GM18526 (cell line): Measurements from ENCODE around the gene DIP2C.

Experiments used
- POLR2A ChIP-seq: IDR thresholded peaks from 3 replicates; pipeline ENCODE4 v1.6.1; 2011; ENCODE audit not compliant: insufficient read length; ENCODE audit errors: extremely low read depth

DIP2C gene

DNA sequence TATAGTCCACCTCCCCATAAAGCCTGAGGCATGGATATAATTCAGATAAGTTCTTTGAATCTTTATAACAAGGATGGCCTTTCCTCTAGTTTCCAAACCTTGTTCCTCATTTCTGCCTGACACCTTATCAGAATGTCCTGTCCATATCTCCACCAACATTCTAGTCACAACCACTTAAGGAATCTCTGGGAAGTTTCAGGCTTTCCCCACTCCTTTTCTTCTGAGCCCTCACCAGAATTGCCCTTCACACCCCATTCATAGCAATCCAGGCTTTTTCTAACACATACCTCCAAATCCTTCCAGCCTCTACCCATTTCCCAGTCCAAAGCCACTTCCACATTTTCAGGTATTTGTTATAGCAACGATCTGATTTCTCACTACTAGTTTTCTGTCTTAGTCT lies 18.0 kb upstream of the DIP2C start:
- TF ChIP-seq POLR2A, result no peak

GRCh38 chr10:703118-703517 lies 13.7 kb upstream of the DIP2C start:
- no peak for TF ChIP-seq POLR2A

DNA sequence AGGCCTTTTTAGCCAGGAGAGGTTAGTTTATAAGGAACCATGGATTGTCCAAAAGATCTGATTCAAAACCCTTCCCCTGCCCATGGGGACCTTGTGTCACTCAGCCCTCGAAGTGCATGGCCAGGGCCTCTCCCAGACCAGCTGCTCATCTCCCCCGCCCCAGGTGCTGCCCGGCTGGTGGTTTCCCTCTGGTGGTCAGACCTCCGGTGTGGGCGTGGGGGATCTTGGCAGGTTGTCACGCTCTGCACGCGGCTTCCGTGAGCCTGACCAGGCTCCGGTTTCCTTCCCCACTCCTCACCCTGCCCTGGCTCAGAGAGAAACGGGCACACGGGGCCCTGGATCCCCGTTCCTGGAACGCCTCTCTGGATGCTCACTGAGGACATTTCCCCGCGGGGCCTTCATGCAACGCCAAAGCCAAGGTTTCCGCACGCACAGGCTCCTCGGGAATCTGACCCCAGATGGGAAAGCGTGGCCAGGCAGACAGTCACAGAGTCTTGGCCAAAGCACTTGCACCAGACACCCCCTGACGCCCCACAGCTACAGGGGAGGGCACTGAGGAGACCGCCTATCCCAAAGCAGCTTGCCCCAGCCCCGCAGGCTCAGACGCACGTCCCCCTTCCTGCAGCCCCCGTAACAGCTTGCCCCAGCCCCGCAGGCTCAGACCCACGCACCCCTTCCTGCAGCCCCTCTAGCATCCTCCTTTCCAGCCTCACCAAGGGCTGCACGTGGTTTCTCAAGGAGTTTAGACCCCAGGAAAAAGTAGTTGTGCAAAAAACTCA lies 7.8 kb upstream of the DIP2C start:
- no peak for TF ChIP-seq POLR2A

GRCh38 chr10:695396-695795 lies 5.9 kb upstream of the DIP2C start:
- no peak for TF ChIP-seq POLR2A

DNA sequence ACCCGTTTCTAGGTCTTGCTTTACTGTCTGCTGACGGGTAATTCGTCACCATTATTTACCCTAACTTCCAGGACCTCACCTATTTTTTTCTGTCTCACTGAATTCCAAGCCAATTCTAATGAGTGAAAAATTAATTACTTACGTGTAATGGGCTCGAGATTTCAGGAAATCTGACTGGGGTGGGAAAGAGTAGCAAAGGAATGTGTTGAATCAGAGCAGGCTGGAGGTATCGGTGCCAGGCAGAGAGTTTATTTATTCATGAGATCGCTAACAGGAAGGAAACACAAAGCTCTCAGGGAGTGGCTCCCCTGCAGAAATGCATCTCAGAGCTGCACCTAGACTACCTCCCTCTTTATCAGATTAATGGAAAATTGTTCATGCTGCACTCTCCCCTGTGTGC lies 4.0 kb upstream of the DIP2C start:
- no peak for TF ChIP-seq POLR2A

DNA sequence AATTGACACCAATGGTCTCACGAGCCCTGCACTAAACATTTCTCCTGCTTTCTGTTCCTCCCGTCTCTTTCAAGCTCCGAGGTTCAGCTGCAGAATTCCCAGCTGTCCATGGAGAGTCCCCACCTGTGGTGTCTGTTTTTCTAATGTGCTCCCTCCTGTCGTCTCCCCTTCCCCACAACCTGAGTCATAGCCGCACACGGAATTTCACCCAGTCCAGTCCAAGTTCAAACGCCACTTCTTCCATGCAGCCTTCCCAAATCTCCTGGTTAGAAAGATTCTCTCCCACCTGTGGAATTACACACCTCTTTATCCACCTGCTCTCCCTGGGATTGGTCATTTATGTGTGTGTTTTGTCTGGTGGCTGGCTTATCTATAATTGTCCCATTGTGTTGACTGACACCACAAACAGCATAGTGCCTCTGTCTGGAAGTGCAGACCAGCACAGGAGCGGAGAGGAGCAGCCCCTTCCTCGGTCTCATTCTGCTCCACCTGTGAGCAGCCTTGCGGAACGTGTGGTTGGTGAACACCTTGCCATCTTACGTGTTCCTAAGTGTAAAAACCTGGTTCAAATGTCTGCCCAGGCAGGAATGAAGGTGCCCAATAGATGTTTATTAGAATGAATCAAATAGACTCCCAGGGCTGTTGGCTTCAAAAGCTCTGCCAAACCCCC lies 3.3 kb upstream of the DIP2C start:
- no peak for TF ChIP-seq POLR2A

GRCh38 chr10:691216-691615 lies 1.7 kb upstream of the DIP2C start:
- TF ChIP-seq POLR2A, result no peak

DNA sequence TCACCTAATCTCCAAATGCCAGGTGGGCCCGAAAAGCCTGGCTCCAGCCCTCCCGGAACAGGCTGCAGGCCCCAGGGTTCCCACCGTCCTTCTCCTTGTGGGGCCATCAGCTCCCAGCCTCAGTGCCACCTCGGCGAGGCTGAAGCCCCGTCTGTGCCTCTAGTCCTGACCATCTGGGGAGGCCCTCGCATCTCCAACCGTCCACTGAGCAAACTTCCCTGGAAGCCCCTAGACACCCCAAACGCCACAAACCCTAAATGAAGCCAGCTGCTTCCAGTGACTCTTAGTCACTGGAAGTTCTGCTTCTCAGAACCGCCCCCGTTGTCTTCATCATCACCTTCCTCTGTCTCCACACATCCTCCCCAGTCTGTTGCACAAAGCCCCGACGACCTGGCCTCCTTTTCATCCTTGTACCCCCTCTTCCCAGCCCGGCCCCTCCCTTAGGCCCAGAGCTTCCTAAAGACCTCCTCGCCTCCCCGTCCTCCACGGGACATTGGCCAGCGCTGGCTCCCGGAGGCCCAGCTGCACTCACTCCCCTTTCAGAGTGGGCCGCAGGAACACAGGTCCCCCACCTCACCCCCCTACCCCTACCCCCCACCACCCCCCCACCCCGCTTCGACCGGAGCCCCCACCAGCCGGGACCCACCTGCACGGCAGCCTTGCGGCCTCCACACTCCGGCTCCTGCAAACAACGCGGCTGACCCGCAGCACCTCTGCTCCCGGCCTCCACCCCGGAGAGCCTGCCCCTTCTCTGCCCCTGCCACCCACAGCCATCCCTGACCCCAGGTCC lies 1.1 kb upstream of the DIP2C start:
- TF ChIP-seq POLR2A, result no peak

DNA sequence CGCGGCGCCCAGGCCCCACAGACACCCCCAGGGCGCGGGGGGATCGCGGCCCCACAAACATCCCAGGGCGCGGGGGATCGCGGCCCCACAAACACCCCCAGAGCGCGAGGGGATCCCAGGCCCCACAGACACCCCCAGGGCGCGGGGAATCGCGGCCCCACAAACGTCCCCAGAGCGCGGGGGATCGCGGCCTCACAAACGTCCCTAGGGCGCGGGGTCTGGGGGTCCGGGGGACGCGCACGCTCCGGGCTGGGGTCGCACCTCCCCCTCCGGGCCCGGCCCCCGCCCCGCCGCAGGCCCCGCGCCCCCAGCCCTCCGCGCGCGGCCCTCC lies 382 bp downstream of the DIP2C start:
- TF ChIP-seq POLR2A, result no peak

DNA sequence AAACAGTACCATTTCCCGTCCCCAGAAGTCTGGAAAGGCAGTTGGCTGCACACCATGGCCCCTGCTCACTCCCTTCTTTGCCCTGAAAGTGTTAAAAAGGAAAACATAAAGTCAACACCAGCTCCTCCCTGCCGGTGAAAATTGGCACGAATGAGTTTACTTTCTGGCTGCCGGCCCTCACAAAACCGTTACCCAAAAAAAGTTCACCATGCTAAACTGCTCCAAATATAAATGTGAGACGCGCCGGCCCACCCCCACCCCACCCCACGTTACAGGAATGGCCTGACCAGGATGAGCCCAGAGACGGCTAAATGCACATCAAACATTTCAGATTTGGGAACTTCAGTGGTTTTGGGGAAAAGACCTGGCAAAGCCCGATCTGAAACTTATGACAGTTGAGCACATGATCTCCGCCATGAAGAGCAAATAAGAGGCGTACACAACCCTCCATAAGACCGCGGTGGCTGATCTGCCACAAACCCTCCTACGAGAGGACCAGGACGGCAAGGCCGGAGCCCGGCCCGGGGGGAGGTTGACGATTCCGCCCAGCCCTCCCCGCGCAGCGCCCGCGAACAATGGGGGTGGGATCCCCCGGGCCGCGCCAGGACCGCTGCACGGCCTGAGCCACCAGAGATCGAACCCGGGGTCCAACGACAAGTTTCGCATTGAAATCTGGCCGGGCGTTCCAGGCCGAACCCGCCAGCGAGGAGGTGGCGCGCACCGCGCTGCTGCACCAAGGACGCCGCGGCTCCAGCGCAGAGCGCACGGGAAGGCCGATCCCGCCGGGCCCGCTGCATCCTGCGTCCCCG lies 952 bp downstream of the DIP2C start:
- no peak for TF ChIP-seq POLR2A

DNA sequence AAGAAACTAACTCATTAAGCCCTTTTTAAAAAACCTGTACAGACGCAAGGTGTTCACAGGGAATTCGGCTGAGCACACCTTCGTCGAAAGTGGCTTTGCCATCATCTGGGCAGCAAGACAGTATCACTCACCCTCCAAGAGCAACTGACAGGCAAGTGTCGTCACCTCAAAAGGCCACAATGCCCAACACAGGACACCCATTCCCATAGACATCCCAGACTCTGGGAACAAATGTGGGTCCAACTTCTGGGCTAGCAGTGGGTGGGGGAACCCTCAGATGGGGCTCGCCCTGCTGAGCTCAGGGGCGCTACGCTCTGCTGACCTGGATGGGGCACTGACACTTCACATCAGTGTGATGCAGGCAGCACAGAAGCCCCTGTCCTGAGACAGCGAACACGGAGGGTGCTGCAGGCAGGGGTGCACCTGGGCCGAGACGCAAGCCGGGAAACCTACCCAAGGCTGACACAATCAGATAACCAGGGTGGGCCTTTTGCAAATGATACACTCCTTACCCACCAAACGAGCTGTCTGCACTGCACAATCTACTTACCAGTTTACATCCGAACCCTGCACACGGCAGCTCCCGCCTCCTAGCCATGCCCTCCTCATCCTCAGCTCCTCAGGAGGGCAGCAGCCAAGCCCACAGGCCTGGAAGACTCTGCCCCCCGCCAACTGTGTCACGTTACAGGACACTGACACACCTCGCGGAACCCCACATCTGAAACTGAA lies 1.7 kb downstream of the DIP2C start:
- no peak for TF ChIP-seq POLR2A

DNA sequence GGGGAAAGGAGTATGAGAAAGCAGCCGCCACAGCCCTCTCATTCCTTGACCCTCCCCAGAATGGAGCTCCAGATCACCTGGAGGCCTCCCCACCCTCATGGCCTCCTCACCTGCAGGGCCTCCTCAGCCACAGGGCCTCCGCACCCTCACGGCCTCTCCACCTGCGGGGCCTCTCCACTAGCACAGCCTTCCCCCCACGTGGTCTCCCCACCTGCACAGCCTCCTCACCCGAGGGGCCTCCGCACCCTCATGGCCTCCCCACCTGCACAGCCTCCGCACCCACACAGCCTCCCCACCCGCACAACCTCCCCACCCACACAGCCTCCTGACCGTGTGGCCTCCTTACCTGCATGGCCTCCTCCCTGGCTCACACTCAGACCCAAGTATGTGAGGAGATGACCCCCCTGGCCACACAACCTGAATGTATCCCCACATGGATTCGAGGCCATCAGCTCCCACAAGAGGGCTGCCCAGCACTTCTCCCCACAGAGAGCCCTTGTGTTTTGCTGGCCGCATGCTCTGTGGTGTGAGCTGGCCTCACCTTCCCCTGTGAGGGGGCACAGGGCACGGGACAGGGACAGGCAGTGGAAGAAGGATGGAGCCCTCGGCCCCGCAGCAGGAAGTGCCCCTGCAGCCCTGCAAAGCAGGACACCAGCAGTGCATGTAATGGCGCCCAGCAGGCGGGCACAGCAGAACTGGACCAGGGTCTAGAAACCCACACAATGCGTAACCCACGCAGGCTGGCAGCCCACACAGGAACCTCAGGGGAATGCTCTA lies 3.1 kb downstream of the DIP2C start:
- TF ChIP-seq POLR2A, result no peak

DNA sequence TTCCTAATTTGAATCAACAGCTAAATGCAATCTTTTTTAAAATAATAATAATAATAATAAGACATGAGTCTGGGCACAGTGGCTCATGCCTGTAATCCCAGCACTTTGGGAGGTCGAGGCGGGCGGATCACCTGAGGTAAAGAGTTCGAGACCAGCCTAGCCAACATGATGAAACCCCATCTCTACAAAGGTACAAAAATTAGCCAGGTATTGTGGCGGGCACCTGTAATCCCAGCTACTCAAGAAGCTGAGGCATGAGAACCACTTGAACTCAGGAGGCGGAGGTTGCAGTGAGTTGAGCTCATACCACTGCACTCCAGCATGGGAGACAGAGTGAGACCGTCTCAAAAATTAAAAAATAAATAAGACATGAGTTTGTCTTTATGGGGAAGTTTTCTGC lies 3.9 kb downstream of the DIP2C start:
- no peak for TF ChIP-seq POLR2A

DNA sequence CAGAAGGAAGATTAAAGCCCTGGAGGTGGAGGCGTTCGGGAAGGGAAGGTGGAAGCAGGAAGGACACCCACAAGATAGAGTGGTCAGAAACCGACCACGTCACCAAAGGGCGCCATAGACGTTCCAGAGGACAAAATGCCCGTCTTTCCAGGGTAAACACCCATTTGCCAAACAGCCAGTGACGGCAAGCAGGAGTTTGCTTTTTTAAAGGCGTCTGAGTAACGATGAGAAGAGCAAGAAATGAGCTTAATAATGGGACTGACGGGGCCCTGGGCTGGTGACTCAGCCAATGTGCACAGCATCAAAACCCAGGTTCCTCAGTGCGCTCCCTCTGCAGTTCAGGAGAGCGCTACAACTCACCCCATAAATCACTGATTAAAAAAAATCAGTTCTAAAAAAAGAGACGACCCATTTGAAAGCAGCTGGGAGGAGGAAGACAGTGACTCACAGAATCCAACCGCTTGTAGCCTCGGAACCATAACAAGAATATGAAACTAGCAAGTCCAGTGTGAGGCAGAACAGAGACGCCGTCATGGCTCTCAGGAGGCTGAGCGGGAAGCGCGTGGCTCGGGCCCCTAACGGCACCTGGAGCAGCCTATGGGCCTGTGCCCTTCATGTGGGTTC lies 5.9 kb downstream of the DIP2C start:
- TF ChIP-seq POLR2A, result no peak

GRCh38 chr10:682931-683447 lies 6.5 kb downstream of the DIP2C start:
- no peak for TF ChIP-seq POLR2A
